Osteoblast (primary cell): ENCODE data around the gene SNX32. TPM values are rescaled to one million over a fixed set of nuclear protein-coding genes. Genes with fewer than 3 reads are reported as not detected.

Source experiments
- DNase-seq: peaks from one replicate; pipeline ENCODE4 v3.0.0; 2011; ENCODE audit warnings: low spot score, mixed read lengths; ENCODE audit not compliant: insufficient read length; ENCODE audit errors: missing footprints
- H2AFZ ChIP-seq: 2 replicates; pipeline ENCODE4 v1.6.0; 2011; ENCODE audit warnings: mild to moderate bottlenecking, low read length
- H3K27ac ChIP-seq: 2 replicates; pipeline ENCODE4 v1.5.1; 2011; ENCODE audit warnings: mild to moderate bottlenecking, low read depth, low read length, moderate library complexity
- H3K27me3 ChIP-seq: 2 replicates; pipeline ENCODE4 v1.6.0; 2012; ENCODE audit warnings: mild to moderate bottlenecking, control low read depth, inconsistent platforms, low read length, moderate library complexity; ENCODE audit not compliant: insufficient read depth
- H3K36me3 ChIP-seq: 2 replicates; pipeline ENCODE4 v1.5.1; 2011; ENCODE audit warnings: mild to moderate bottlenecking, low read length, control low read depth, moderate library complexity; ENCODE audit not compliant: insufficient read depth
- H3K4me1 ChIP-seq: 2 replicates; pipeline ENCODE4 v1.5.1; 2011; ENCODE audit warnings: mild to moderate bottlenecking, low read length, control low read depth, moderate library complexity; ENCODE audit not compliant: insufficient read depth
- H3K4me2 ChIP-seq: 2 replicates; pipeline ENCODE4 v1.6.0; 2011; ENCODE audit warnings: mild to moderate bottlenecking, low read length; ENCODE audit not compliant: insufficient read depth
- H3K4me3 ChIP-seq: fragments of 200-600 bp; sonication (generic); 3 replicates; pipeline ENCODE4 v1.5.1; 2012; ENCODE audit warnings: mild to moderate bottlenecking, low read length, inconsistent platforms; ENCODE audit not compliant: insufficient read depth
- H3K79me2 ChIP-seq: 2 replicates; pipeline ENCODE4 v1.6.0; 2012; ENCODE audit warnings: mild to moderate bottlenecking, low read length, control low read depth, inconsistent platforms; ENCODE audit not compliant: insufficient read depth
- H3K9me3 ChIP-seq: 2 replicates; pipeline ENCODE4 v1.5.1; 2011; ENCODE audit warnings: low read depth, low read length, control low read depth
- H4K20me1 ChIP-seq: 2 replicates; pipeline ENCODE4 v1.6.0; 2012; ENCODE audit warnings: mild to moderate bottlenecking, low read length, control low read depth; ENCODE audit not compliant: insufficient read depth
- CTCF ChIP-seq: IDR thresholded peaks from 2 replicates; pipeline ENCODE4 v1.5.1; 2011; ENCODE audit warnings: mild to moderate bottlenecking, low read depth, low read length, moderate library complexity; ENCODE audit errors: extremely low read depth
- total RNA-seq: library from RNA; depleted of rRNA; stranded (reverse); fragments of >200 nt; gene quantifications from 2 replicates; pipeline ENCODE4 v1.2.3, GENCODE V29; 2012

The SNX32 gene
- total RNA-seq, 1 donor, result 1.1 TPM

DNA sequence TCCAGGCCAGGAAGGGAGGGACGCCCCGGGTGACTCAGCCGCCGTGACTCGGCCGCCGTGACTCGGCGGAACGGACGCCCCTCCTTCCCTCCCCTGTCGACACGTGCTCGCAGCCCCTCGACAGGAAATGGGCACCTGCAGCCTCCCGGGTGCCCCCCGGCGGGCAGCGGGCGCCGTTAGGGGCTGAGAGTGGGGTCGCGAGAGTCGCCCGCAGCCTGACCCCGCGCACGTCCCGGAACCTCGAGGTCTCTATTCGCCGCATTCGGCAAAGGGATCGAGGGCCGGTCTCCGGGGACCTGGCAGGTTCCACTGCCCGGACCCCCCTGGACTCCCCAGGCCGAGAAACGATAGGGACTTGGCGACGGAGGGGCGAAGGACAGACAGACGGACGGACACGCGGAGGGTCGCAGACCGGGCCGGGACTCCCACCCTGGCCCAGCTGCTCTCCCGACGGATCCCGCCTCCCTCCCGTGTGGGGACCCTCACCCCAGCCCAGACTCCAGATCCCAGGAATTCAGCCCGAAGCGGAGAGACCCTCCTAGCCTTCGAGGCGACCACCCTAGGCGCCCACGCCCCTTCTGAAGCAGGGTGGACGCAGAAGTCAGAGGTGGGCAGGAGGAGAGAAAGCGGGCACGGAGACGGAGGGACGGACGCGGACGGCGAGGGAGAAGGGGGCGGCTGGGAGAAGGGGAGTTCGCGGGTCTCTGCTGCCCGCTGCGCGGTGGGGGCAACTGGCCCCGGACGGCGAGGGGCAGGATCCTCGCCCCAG lies 65.8 kb downstream of the SNX32 start:
- Histone ChIP-seq H3K36me3 (peaks cover 32% of the 10 kb centered on the region), H4K20me1 (peaks cover 23% of the 10 kb centered on the region), H3K4me1 (peaks cover 68% of the 10 kb centered on the region)

GRCh38 chr11:65900125-65900898 lies 66.5 kb downstream of the SNX32 start, which contains the start of gene FOSL1:
TSS of gene FOSL1 (minus strand) at chr11:65900388. CDS start at chr11:65900339, 49 bp downstream.
- H3K4me2 ChIP-seq, result peak within 1 kb of the TSS; percentile 81
- no peak within 1 kb of the TSS for H2AFZ ChIP-seq
- peaks cover 21% of the 10 kb centered on the region for H4K20me1 ChIP-seq
- H3K4me3 ChIP-seq, result peak within 1 kb of the TSS; percentile 95
- H3K9me3 ChIP-seq, result no peaks in the 10 kb centered on the region
- no peaks in the 10 kb centered on the region for H3K27me3 ChIP-seq
- TF ChIP-seq CTCF, result no peak
- DNase-seq, result peak; percentile 98
- peaks cover 63% of the 10 kb centered on the region for H3K4me1 ChIP-seq
- H3K27ac ChIP-seq, result peak within 1 kb of the TSS; percentile 95
- peaks cover 26% of the 10 kb centered on the region for H3K36me3 ChIP-seq
- peaks cover 52% of the 10 kb centered on the region for H3K79me2 ChIP-seq

More for the DNA sequence above, 65.8 kb downstream of the SNX32 start:
- TF ChIP-seq CTCF, result no peak
- peak overlapping the region; percentile 81 for H3K4me2 ChIP-seq
- H3K27ac ChIP-seq, result peak overlapping the region; percentile 95
- peaks cover 59% of the 10 kb centered on the region for H3K79me2 ChIP-seq
- H3K9me3 ChIP-seq, result no peaks in the 10 kb centered on the region
- H3K4me3 ChIP-seq, result peak overlapping the region; percentile 95
- DNase-seq, result peak; percentile 97
- H3K27me3 ChIP-seq, result no peaks in the 10 kb centered on the region
- H2AFZ ChIP-seq, result no peak overlapping the region

DNA sequence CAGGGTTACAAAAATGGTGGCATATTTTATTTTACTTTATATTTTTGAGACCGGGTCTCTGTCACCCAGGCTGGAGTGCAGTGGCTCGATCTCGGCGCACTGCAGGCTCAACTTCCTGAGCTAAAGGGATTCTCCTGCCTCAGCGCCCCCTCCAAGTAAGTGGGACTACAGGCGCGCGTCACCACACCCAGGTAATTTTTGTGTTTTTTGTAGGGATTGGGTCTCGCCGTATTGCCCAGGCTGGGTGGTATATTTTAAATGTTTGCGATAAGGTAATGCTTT lies 67.1 kb downstream of the SNX32 start:
- TF ChIP-seq CTCF, result no peak
- H3K4me3 ChIP-seq, result peak overlapping the region; percentile 95

GRCh38 chr11:65903068-65903481 lies 69.3 kb downstream of the SNX32 start:
- peaks cover 24% of the 10 kb centered on the region for H3K79me2 ChIP-seq
- no peaks in the 10 kb centered on the region for H3K9me3 ChIP-seq
- peaks cover 5% of the 10 kb centered on the region for H3K36me3 ChIP-seq
- peaks cover 48% of the 10 kb centered on the region for H3K4me1 ChIP-seq
- H3K4me3 ChIP-seq, result peak overlapping the region; percentile 14
- H3K27me3 ChIP-seq, result no peaks in the 10 kb centered on the region
- no peak overlapping the region for H2AFZ ChIP-seq
- peak overlapping the region; percentile 85 for H3K27ac ChIP-seq
- DNase-seq, result peak; percentile 94
- no peak for TF ChIP-seq CTCF
- H4K20me1 ChIP-seq, result no peaks in the 10 kb centered on the region
- peak overlapping the region; percentile 45 for H3K4me2 ChIP-seq

More for the DNA sequence above, 67.1 kb downstream of the SNX32 start:
- H4K20me1 ChIP-seq, result peaks cover 16% of the 10 kb centered on the region
- no peaks in the 10 kb centered on the region for H3K9me3 ChIP-seq
- peak overlapping the region; percentile 81 for H3K4me2 ChIP-seq
- H3K27me3 ChIP-seq, result no peaks in the 10 kb centered on the region
- peaks cover 57% of the 10 kb centered on the region for H3K4me1 ChIP-seq
- H3K79me2 ChIP-seq, result peaks cover 47% of the 10 kb centered on the region
- peaks cover 21% of the 10 kb centered on the region for H3K36me3 ChIP-seq
- H3K27ac ChIP-seq, result peak overlapping the region; percentile 95
- DNase-seq, result no peak
- no peak overlapping the region for H2AFZ ChIP-seq
